OCI-LY7 (cell line): Measurements from ENCODE around the gene CCDC92. TPM values are rescaled to one million over a fixed set of nuclear protein-coding genes. Genes with fewer than 3 reads are reported as not detected.
A peak's percentile ranks its signal among the peaks of the same experiment; 100 is the strongest.

Experiments used
- BruUV-seq: library from RNA; stranded (reverse); fragments of 400-500 nt; replicated peaks from 2 replicates; lab custom pipeline; 2021; lab: Mats Ljungman, UMichigan
- CTCF ChIA-PET: fragments of 300-600 bp; sonication (Branson Sonifier 250); formaldehyde crosslinking; loops from one replicate; lab custom pipeline; 2022; ENCODE audit warnings: antibody characterized with exemption; ENCODE audit not compliant: unreplicated experiment; lab: Charles Lee
- POLR2A ChIA-PET: fragments of 300-600 bp; sonication (Branson Sonifier 250); formaldehyde crosslinking; loops from one replicate; lab custom pipeline; 2022; ENCODE audit warnings: antibody characterized with exemption; lab: Charles Lee
- DNase-seq: peaks from one replicate; pipeline ENCODE4 v3.0.0-alpha.2; 2015; ENCODE audit warnings: low spot score
- H2AFZ ChIP-seq: fragments of 200-600 bp; sonication (generic), shearing (Covaris generic); 2 replicates; pipeline ENCODE4 v1.6.1; 2014; ENCODE audit warnings: mild to moderate bottlenecking, antibody characterized with exemption, low read length, moderate library complexity
- H3K27ac ChIP-seq: fragments of 200-600 bp; sonication (generic); 2 replicates; pipeline ENCODE4 v1.5.1; 2014; ENCODE audit warnings: mixed run types, low read depth, mild to moderate bottlenecking, moderate library complexity, low read length, inconsistent platforms; ENCODE audit not compliant: poor library complexity, severe bottlenecking
- H3K36me3 ChIP-seq: fragments of 200-600 bp; sonication (generic); 2 replicates; pipeline ENCODE4 v1.6.1; 2014; ENCODE audit warnings: mild to moderate bottlenecking, antibody characterized with exemption, low read length, moderate library complexity, mixed read lengths; ENCODE audit not compliant: insufficient read depth
- H3K4me1 ChIP-seq: fragments of 200-600 bp; sonication (generic); 2 replicates; pipeline ENCODE4 v1.5.1; 2014; ENCODE audit warnings: mild to moderate bottlenecking, low read length; ENCODE audit not compliant: insufficient read depth, poor library complexity, severe bottlenecking
- H3K4me2 ChIP-seq: fragments of 200-600 bp; sonication (generic); 2 replicates; pipeline ENCODE4 v1.6.1; 2014; ENCODE audit warnings: mild to moderate bottlenecking, low read length
- H3K4me3 ChIP-seq: fragments of 200-600 bp; sonication (generic); 2 replicates; pipeline ENCODE4 v1.5.1; 2014; ENCODE audit warnings: mild to moderate bottlenecking, low read depth, low read length; ENCODE audit not compliant: poor library complexity, severe bottlenecking
- H3K79me2 ChIP-seq: fragments of 200-600 bp; sonication (generic); 2 replicates; pipeline ENCODE4 v1.6.1; 2016; ENCODE audit warnings: low read depth, mild to moderate bottlenecking, low read length, moderate library complexity, mixed read lengths; ENCODE audit not compliant: insufficient read depth
- H3K9me2 ChIP-seq: fragments of 200-600 bp; sonication (generic); 2 replicates; pipeline ENCODE4 v1.6.1; 2016; ENCODE audit warnings: mild to moderate bottlenecking, low read length, mixed read lengths; ENCODE audit not compliant: insufficient read depth
- H3K9me3 ChIP-seq: fragments of 200-600 bp; sonication (generic); 2 replicates; pipeline ENCODE4 v1.6.1; 2014; ENCODE audit warnings: mild to moderate bottlenecking, mixed run types, low read length, mixed read lengths
- H4K20me1 ChIP-seq: fragments of 200-600 bp; sonication (generic); 2 replicates; pipeline ENCODE4 v1.6.1; 2014; ENCODE audit warnings: mild to moderate bottlenecking, antibody characterized with exemption, low read length, moderate library complexity, mixed read lengths; ENCODE audit not compliant: insufficient read depth
- EZH2phosphoT487 ChIP-seq: fragments of 200-600 bp; sonication (generic); IDR thresholded peaks from 2 replicates; pipeline ENCODE4 v1.6.1; 2018; ENCODE audit warnings: low read depth, borderline replicate concordance, mild to moderate bottlenecking, mixed run types, antibody characterized with exemption, low read length, moderate library complexity, mixed read lengths
- intact Hi-C: fragments of 100-400 bp; cut with micrococcal nuclease; formaldehyde crosslinking; loops from one replicate; pipeline ENCODE4 v1.10.0; 2022; ENCODE audit not compliant: unreplicated experiment
- total RNA-seq, 2 experiments: library from RNA; depleted of rRNA in 1 of 2; stranded (reverse); fragments of >200 nt in 1 of 2; shearing (Covaris generic) in 1 of 2; gene quantifications; 2 replicates each; pipeline ENCODE4 v1.2.3, GENCODE V29; 2014 to 2022
- TF ChIP-seq, protein P1 (sequence below): fragments of 200-600 bp; sonication (generic); conservative IDR thresholded peaks from 2 replicates; pipeline ENCODE4 v1.5.1; 2014; ENCODE audit warnings: mild to moderate bottlenecking, antibody characterized with exemption, low read length, moderate library complexity, mixed read lengths

The CCDC92 gene
- total RNA-seq, 2 experiments from 2014 or later = 3.1 to 12.3 TPM

DNA sequence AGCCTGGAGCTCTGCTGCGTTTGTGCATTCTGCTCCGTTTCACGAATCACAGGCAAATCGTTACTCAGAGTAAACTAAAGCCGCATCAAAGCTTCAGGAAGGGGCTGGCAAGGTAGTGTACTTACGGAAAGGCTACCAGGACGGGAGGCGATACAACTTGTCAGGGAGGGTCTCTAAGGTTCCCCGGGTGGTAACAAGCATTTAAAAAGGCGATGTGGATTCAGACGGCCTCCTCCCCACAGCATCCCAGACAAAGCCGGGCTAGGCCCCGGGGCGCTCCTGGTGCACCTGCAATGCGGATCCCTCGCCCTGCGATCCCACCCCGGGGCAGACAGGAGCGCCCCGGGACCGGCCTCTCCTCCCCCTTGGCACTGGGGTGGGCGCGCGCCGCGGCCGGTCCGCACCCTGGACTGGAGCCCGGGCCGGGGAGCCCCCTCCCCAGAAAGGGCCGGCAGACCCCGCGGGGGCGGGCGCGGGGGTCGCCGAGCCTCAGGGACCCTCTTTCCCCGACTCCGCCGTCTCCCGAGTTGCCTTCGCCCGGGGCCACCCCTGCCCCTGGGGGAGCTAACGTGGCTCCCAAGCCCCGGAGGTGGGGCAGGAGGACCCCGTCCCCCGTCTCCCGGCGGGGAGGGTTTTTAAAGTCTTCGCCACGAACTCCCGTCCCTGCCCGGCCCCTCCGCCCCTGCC, 718 bp downstream of the CCDC92 start:
- peaks cover 17% of the 10 kb centered on the region; the same call in 1 of the 2 replicates for H3K79me2 ChIP-seq

DNA sequence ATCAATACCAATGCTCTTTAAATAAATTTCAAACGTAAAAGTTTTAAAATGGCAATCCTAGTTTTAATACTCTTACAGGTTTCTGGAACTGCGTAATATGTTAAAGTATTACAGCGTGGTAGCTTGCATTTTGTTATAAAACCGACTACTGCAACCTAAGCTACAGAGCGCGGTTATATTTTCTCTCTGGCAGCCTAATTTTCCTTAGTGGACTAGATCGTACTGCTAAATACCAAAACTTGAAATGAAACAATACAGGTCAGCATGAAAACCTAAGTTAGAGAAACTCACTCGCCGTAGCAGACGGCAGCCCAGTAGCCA, 1.2 kb downstream of the CCDC92 start:
- Histone ChIP-seq H2AFZ (peak overlapping the region; percentile 76; the same call in 1 of the 2 replicates), H3K9me3 (no peaks in the 10 kb centered on the region), H3K9me2 (no peaks in the 10 kb centered on the region), H3K4me2 (peak overlapping the region; percentile 75), H3K4me1 (peaks cover 17% of the 10 kb centered on the region), H3K36me3 (peaks cover 10% of the 10 kb centered on the region), H3K4me3 (peak overlapping the region; percentile 82), H3K27ac (no peak overlapping the region), H3K79me2 (peaks cover 17% of the 10 kb centered on the region; the same call in 1 of the 2 replicates), H4K20me1 (0 out of 2 replicates have a peak, but pooled peaks cover 5% of the 10 kb centered on the region)
- intact Hi-C loops = loop anchor here (5.0 kb wide), 1 partner anchor 259 kb away; the partner anchor contains the start of gene ATP6V0A2
- no TSS peak for BruUV-seq
- DNase-seq = no peak
- CTCF ChIA-PET = no interaction called here
- POLR2A ChIA-PET = interaction anchor here (0.5 to 0.9 kb wide), 3 partner anchors 16 to 238 kb away, joined by 3 to 4 read pairs (median 3); no protein-coding TSS in a partner anchor
- TF ChIP-seq, protein P1, sequence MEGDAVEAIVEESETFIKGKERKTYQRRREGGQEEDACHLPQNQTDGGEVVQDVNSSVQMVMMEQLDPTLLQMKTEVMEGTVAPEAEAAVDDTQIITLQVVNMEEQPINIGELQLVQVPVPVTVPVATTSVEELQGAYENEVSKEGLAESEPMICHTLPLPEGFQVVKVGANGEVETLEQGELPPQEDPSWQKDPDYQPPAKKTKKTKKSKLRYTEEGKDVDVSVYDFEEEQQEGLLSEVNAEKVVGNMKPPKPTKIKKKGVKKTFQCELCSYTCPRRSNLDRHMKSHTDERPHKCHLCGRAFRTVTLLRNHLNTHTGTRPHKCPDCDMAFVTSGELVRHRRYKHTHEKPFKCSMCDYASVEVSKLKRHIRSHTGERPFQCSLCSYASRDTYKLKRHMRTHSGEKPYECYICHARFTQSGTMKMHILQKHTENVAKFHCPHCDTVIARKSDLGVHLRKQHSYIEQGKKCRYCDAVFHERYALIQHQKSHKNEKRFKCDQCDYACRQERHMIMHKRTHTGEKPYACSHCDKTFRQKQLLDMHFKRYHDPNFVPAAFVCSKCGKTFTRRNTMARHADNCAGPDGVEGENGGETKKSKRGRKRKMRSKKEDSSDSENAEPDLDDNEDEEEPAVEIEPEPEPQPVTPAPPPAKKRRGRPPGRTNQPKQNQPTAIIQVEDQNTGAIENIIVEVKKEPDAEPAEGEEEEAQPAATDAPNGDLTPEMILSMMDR = no peak
- no peak; the same call in 1 of the 2 replicates for TF ChIP-seq EZH2phosphoT487

More for the DNA sequence above, 718 bp downstream of the CCDC92 start:
- ChIA-PET CTCF (no interaction called here), POLR2A (interaction anchor here (0.5 to 0.9 kb wide), 3 partner anchors 16 to 239 kb away, joined by 3 to 4 read pairs (median 3); no protein-coding TSS in a partner anchor)
- TF ChIP-seq, protein P1 = no peak
- TF ChIP-seq EZH2phosphoT487 = no peak
- Histone ChIP-seq H4K20me1 (0 out of 2 replicates have a peak, but pooled peaks cover 5% of the 10 kb centered on the region), H3K9me2 (no peaks in the 10 kb centered on the region), H3K27ac (no peak overlapping the region), H3K4me3 (peak overlapping the region; percentile 82), H3K36me3 (peaks cover 13% of the 10 kb centered on the region), H3K9me3 (no peaks in the 10 kb centered on the region), H2AFZ (peak overlapping the region; percentile 76), H3K4me2 (peak overlapping the region; percentile 75), H3K4me1 (peaks cover 17% of the 10 kb centered on the region)
- DNase-seq = peak; percentile 37
- intact Hi-C loops = loop anchor here (5.0 kb wide), 1 partner anchor 260 kb away; the partner anchor contains the start of gene ATP6V0A2
- BruUV-seq = no TSS peak

DNA sequence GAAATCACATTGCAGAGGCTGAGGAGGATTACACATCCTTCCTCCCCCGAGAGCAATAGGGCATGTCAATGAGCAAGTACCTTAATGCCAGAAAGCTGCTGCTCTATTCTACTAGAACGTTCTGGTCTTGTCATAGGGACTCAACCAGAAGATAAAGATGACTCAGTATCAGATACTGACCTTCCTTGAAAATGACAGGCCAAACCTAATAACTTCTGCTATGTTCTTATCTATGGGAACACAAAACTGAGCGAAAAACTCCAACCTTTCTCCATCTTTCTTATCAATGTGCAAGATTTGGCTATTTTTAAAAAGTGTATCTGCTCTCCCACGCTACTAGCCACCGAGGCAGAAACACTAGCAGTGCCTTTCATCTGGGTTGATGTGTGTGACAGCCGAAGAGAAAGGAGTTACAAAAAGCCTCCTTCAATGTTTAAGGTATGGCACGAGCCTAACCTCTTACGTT, 5.5 kb downstream of the CCDC92 start:
- Histone ChIP-seq H3K36me3 (no peaks in the 10 kb centered on the region), H3K79me2 (no peaks in the 10 kb centered on the region), H3K4me2 (no peak overlapping the region), H2AFZ (no peak overlapping the region), H3K27ac (no peak overlapping the region), H4K20me1 (no peaks in the 10 kb centered on the region), H3K9me3 (no peaks in the 10 kb centered on the region), H3K9me2 (no peaks in the 10 kb centered on the region), H3K4me3 (no peak overlapping the region), H3K4me1 (peaks cover 7% of the 10 kb centered on the region)
- intact Hi-C loops = no loop called here
- DNase-seq = no peak
- TF ChIP-seq EZH2phosphoT487 = no peak
- TF ChIP-seq, protein P1 = no peak
- BruUV-seq = no TSS peak
- POLR2A ChIA-PET = no interaction called here
- CTCF ChIA-PET = no interaction called here
